ENCODE results near the gene SMIM45.

Gene SMIM45

DNA sequence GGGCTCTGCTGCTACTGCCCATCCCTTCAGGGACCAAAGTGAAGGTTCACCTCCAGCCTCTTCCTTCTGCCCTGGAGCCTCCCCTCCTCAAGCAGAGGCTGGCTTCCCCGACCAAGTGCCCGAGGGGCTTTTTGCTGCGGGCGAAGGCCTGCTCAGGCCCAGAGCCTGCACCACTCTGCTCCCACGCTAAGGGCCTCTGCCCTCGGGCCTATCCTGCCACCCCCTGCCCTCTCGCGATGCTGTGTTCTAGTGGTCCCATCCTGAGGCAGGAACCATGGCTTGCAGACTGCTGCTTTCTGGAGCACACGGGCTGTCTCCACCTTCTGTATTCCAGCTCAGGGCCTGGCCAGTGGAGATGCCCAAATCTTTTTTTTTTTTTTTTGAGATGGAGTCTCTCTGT lies 16.4 kb upstream of the SMIM45 start:
- Histone ChIP-seq H3K36me3 (ENCODE audit: low read depth, missing control alignments) (no peaks in the 10 kb centered on the region), H3K9me3 (no peaks in the 10 kb centered on the region), H3K27me3 (no peaks in the 10 kb centered on the region), H3K4me1 (no peaks in the 10 kb centered on the region), H3K27ac (no peak overlapping the region), H3K4me3 (no peak overlapping the region)
- 91 to 94% methylated on average over 9 of the region's 9 CpGs for WGBS, 2 donors
- no peak for TF ChIP-seq POLR2A (IDR thresholded peaks at IDR 0.05)
- TF ChIP-seq, protein P1, sequence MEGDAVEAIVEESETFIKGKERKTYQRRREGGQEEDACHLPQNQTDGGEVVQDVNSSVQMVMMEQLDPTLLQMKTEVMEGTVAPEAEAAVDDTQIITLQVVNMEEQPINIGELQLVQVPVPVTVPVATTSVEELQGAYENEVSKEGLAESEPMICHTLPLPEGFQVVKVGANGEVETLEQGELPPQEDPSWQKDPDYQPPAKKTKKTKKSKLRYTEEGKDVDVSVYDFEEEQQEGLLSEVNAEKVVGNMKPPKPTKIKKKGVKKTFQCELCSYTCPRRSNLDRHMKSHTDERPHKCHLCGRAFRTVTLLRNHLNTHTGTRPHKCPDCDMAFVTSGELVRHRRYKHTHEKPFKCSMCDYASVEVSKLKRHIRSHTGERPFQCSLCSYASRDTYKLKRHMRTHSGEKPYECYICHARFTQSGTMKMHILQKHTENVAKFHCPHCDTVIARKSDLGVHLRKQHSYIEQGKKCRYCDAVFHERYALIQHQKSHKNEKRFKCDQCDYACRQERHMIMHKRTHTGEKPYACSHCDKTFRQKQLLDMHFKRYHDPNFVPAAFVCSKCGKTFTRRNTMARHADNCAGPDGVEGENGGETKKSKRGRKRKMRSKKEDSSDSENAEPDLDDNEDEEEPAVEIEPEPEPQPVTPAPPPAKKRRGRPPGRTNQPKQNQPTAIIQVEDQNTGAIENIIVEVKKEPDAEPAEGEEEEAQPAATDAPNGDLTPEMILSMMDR (IDR thresholded peaks at IDR 0.05), result no peak
- no peak for DNase-seq
- intact Hi-C loops (cut with DNase I; ENCODE audit: low total_unique reads), result no loop called here

DNA sequence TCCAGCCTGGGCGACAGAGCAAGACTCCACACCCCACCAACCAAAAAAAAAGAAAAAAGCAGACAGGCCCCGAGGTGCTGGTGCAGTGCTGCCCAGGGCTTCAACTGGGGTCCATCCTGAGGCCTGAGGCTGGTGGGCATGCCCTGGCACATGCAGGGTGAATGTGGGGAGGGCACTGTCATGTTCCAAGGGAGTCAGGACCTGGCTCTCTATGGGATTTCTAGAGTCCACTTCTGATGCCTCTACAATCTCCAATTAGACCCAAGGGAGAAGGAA lies 15.1 kb upstream of the SMIM45 start:
- intact Hi-C loops (cut with DNase I; ENCODE audit: low total_unique reads), result no loop called here
- peaks cover 4% of the 10 kb centered on the region for H3K4me1 ChIP-seq
- no peak for TF ChIP-seq POLR2A (IDR thresholded peaks at IDR 0.05)

DNA sequence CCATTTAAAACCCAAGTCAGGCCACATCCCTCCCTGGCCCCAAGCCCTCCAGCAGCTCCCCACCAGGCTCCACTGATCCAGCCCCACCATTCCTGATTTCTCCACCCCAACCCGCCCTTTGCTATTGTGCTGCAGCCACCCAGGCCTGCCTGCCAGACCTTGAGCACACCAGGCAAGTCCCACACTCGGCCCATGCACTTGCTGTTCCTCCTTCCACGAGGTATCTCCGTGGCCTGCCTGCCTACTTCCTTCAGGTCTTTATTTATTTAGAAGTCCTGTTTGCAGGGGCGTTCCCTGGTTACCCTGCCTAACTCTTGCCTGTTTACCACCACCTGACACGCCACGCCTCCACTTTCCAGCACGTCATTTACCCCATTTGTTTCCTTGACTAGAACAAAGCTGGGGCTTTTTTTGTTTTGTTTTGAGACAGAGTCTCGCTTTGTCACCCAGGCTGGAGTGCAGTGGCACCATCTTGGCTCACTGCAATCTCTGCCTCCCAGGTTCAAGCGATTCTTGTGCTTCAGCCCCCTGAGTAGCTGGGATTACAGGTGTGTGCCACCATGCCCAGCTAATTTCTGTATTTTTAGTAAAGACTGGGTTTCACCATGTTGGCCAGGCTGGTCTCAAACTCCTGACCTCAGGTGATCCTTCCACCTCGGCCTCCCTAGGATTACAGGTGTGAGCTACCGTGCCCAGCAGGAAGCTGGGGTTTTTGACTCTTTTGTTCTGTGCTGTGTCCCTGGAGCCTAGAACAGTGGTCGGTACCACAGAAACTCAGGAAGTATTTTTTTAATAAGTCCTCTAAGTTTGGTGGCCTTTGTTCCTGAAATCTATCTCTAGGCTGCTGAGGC lies 11.7 kb upstream of the SMIM45 start:
- Histone ChIP-seq H3K9me3 (no peaks in the 10 kb centered on the region), H3K36me3 (ENCODE audit: low read depth, missing control alignments) (no peaks in the 10 kb centered on the region), H3K4me3 (no peak overlapping the region), H3K4me1 (peaks cover 4% of the 10 kb centered on the region), H3K27ac (no peak overlapping the region), H3K27me3 (no peaks in the 10 kb centered on the region)
- intact Hi-C loops (cut with DNase I; ENCODE audit: low total_unique reads), result loop anchor here (5.0 kb wide), 2 partner anchors 118 to 243 kb away; partner anchors contain the start of gene MEI1
- WGBS, 2 donors, result 77% methylated on average over 13 of the region's 13 CpGs
- peak; percentile 38 for DNase-seq
- TF ChIP-seq POLR2A (IDR thresholded peaks at IDR 0.05), result no peak
- TF ChIP-seq, protein P1 (IDR thresholded peaks at IDR 0.05), result no peak

More for the DNA sequence above, 15.1 kb upstream of the SMIM45 start:
- 95 to 96% methylated on average over 2 of the region's 2 CpGs for WGBS, 2 donors
- Histone ChIP-seq H3K9me3 (no peaks in the 10 kb centered on the region), H3K27ac (no peak overlapping the region), H3K36me3 (ENCODE audit: low read depth, missing control alignments) (no peaks in the 10 kb centered on the region), H3K27me3 (no peaks in the 10 kb centered on the region), H3K4me3 (no peak overlapping the region)
- no peak for DNase-seq

DNA sequence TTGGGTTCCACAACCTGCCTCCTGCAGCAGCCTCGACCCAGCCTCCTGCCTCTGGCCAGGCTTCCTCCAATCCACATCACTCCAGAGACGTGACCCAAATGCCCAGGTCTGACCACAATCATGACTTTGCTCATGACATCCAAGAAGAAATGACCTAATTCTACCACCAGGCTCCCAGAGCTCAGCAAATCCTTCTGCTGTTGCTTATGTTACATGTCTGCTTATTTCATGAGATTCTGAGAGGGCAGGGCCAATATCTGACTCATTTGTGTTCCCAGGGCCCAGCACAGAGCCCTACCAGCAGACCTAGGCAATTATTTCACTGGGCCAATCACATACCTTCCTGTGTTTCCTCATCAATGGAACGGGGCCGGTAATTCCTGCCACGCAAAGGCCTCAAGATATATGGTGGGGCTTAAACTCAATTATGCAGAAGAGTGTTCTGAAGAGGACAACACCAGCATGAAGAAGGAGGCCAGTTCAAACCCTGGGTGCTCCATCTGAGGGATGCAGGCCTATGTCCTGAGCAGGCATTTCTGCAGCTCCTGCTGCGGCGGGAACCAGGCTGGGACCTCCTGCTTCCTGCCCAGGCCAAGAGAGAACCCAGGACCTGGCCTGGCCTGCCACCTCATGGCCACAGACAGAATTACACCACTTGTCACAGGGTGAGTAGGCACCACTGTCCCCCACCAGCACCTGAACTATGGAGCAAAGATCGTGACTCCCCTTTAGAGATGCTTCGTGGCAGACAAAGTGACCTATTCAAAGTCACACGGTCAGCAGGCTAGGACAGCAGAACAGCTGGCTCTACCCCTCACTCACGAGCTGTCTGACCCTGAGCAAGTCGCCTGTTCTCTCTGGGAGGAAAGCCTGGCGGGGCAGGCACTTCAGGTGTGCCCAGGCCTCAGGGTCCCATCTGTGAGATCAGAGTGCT lies 10.9 kb upstream of the SMIM45 start:
- intact Hi-C loops (cut with DNase I; ENCODE audit: low total_unique reads), result loop anchor here (5.0 kb wide), 2 partner anchors 119 to 244 kb away; partner anchors contain the start of gene MEI1
- Histone ChIP-seq H3K27ac (no peak overlapping the region), H3K9me3 (no peaks in the 10 kb centered on the region), H3K4me3 (no peak overlapping the region), H3K27me3 (no peaks in the 10 kb centered on the region), H3K4me1 (peaks cover 7% of the 10 kb centered on the region), H3K36me3 (ENCODE audit: low read depth, missing control alignments) (no peaks in the 10 kb centered on the region)
- TF ChIP-seq, protein P1 (IDR thresholded peaks at IDR 0.05), result peak; percentile 89 to 94 (median 91)
- no peak for TF ChIP-seq POLR2A (IDR thresholded peaks at IDR 0.05)
- peak; percentile 88 for DNase-seq
- WGBS, 2 donors, result 56 to 65% methylated on average over 13 of the region's 13 CpGs

DNA sequence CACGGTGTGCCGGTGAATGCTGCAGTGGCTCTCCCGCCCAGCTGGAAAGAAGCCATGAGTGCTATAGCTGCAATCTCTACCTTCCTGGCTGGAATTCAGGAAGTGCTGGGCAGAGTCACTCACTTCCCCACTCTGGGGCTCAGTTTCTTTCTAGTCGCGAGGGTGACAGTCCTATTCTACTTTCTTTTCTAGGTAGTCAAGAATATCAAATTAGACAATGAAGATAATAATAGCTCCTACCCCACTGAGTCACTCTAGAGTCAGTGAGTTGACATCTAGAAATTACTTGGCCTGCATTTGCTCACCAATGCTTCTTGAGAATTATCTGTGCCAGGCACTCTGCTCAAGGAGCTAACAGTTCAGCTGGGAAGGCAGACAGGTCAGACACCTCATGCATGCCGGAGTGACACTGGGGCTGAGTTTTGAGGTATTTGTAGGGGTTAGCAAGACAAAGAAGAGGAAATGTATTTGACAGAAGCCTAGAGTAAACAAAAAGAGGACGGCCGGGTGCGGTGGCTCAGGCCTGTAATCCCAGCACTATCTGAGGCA lies 8.2 kb upstream of the SMIM45 start:
- Histone ChIP-seq H3K36me3 (ENCODE audit: low read depth, missing control alignments) (no peaks in the 10 kb centered on the region), H3K4me1 (peaks cover 9% of the 10 kb centered on the region), H3K27ac (no peak overlapping the region), H3K27me3 (no peaks in the 10 kb centered on the region), H3K9me3 (no peaks in the 10 kb centered on the region), H3K4me3 (no peak overlapping the region)
- 78 to 85% methylated on average over 9 of the region's 9 CpGs for whole genome bisulfite sequencing, 2 donors
- TF ChIP-seq, protein P1 (IDR thresholded peaks at IDR 0.05), result no peak
- DNase-seq, result no peak
- intact Hi-C loops (cut with DNase I; ENCODE audit: low total_unique reads), result loop anchor here (5.0 kb wide), 2 partner anchors 121 to 246 kb away; partner anchors contain the start of gene MEI1
